HepG2 (cell line): Measurements from ENCODE around the gene VPS54. TPM values are rescaled to one million over a fixed set of nuclear protein-coding genes. Genes with fewer than 3 reads are reported as not detected.

Experiments
- AGO1 ChIP-seq: fragments of 200-400 bp; formaldehyde crosslinking; IDR thresholded peaks from 2 replicates; pipeline ENCODE4 v1.6.1; 2017; ENCODE audit warnings: mild to moderate bottlenecking, low read depth, low read length, moderate library complexity; ENCODE audit not compliant: poor library complexity, severe bottlenecking
- GFI1 ChIP-seq: sonication (generic); formaldehyde crosslinking; IDR thresholded peaks from 2 replicates; pipeline ENCODE4 v1.5.0; 2020; ENCODE audit warnings: missing genetic modification reagents, mild to moderate bottlenecking, borderline replicate concordance
- IRX3 ChIP-seq: sonication (generic); formaldehyde crosslinking; IDR thresholded peaks from 2 replicates; pipeline ENCODE4 v1.8.1; 2023; ENCODE audit warnings: mild to moderate bottlenecking, low read depth, missing genetic modification reagents, borderline replicate concordance
- NFKBIZ ChIP-seq: IDR thresholded peaks from 2 replicates; pipeline ENCODE4 v1.6.1; 2018; ENCODE audit warnings: missing genetic modification reagents, missing compliant biosample characterization
- POLR2G ChIP-seq: fragments of 200-400 bp; formaldehyde crosslinking; IDR thresholded peaks from 2 replicates; pipeline ENCODE4 v1.6.1; 2018; ENCODE audit warnings: mild to moderate bottlenecking, low read depth, low read length, moderate library complexity
- REXO4 ChIP-seq: sonication (generic); formaldehyde crosslinking; IDR thresholded peaks from 2 replicates; pipeline ENCODE4 v1.8.0; 2022; ENCODE audit warnings: missing genetic modification reagents, mild to moderate bottlenecking, borderline replicate concordance
- SMARCE1 ChIP-seq: fragments of 450-650 bp; IDR thresholded peaks from 2 replicates; pipeline ENCODE4 v1.6.1; 2017; ENCODE audit warnings: borderline replicate concordance
- SYNCRIP ChIP-seq: fragments of 200-400 bp; formaldehyde crosslinking; IDR thresholded peaks from 2 replicates; pipeline ENCODE4 v1.6.1; 2018; ENCODE audit warnings: mild to moderate bottlenecking, low read depth, low read length; ENCODE audit not compliant: insufficient read depth
- ZNF737 ChIP-seq: sonication (generic); formaldehyde crosslinking; IDR thresholded peaks from 2 replicates; pipeline ENCODE4 v1.5.0; 2020; ENCODE audit warnings: missing genetic modification reagents, mild to moderate bottlenecking, borderline replicate concordance
- ZNF775 ChIP-seq: sonication (generic); formaldehyde crosslinking; IDR thresholded peaks from 2 replicates; pipeline ENCODE4 v1.4.0; 2020; ENCODE audit warnings: missing genetic modification reagents, mild to moderate bottlenecking, moderate library complexity, borderline replicate concordance
- ZNF792 ChIP-seq: IDR thresholded peaks from 2 replicates; pipeline ENCODE4 v1.6.1; 2016
- polyA plus RNA-seq, 8 experiments: library from polyadenylated mRNA; depleted of rRNA in 3 of 8; stranded (reverse) in 7 of 8; unstranded in 1 of 8; fragments of >200 nt; fragmentation: Illumina TruSeq in 4 of 8; extraction: Trizol in 4 of 8; gene quantifications; 2 replicates each; pipeline versions ENCODE4 v1.2.1 to v1.2.3, GENCODE V29; 2011 to 2016; ENCODE audit warnings: low read depth in 4 of 8, missing spikeins in 1 of 8, mixed read lengths in 1 of 8; ENCODE audit not compliant: insufficient read depth in 1 of 8
- total RNA-seq, 5 experiments: library from RNA; depleted of rRNA; stranded (reverse); fragments of >200 nt; fragmentation: Illumina TruSeq; extraction: Trizol; gene quantifications; 2 replicates each; pipeline ENCODE4 v1.2.3, GENCODE V29; 2016; ENCODE audit warnings: low read depth in 1 of 5
- TF ChIP-seq, protein P1 (sequence below): sonication (generic); formaldehyde crosslinking; IDR thresholded peaks from 2 replicates; pipeline ENCODE4 v1.4.0; 2020; ENCODE audit warnings: missing genetic modification reagents
- TF ChIP-seq, protein P2 (sequence below): sonication (generic); formaldehyde crosslinking; conservative IDR thresholded peaks from 2 replicates; pipeline ENCODE4 v1.4.0; 2020; ENCODE audit warnings: mild to moderate bottlenecking, missing genetic modification reagents, moderate library complexity
- TF ChIP-seq, protein P3 (sequence below): IDR thresholded peaks from 2 replicates; pipeline ENCODE4 v1.6.1; 2018; ENCODE audit warnings: missing genetic modification reagents
- TF ChIP-seq, protein P4 (sequence below): IDR thresholded peaks from 2 replicates; pipeline ENCODE4 v1.6.1; 2016; ENCODE audit warnings: missing compliant biosample characterization, missing genetic modification reagents, borderline replicate concordance
- TF ChIP-seq, protein P5 (sequence below): conservative IDR thresholded peaks from 2 replicates; pipeline ENCODE4 v1.6.1; 2018; ENCODE audit warnings: missing genetic modification reagents
- TF ChIP-seq, protein P6 (sequence below): sonication (generic); formaldehyde crosslinking; IDR thresholded peaks from 2 replicates; pipeline ENCODE4 v1.9.0; 2021; ENCODE audit warnings: missing genetic modification reagents, borderline replicate concordance

The VPS54 gene
- total and polyA plus RNA-seq, 2 of the 13 experiments (the other 11 are each of a cell fraction or from before 2014, with no cell fraction given) = 64.7 to 77.5 TPM

DNA sequence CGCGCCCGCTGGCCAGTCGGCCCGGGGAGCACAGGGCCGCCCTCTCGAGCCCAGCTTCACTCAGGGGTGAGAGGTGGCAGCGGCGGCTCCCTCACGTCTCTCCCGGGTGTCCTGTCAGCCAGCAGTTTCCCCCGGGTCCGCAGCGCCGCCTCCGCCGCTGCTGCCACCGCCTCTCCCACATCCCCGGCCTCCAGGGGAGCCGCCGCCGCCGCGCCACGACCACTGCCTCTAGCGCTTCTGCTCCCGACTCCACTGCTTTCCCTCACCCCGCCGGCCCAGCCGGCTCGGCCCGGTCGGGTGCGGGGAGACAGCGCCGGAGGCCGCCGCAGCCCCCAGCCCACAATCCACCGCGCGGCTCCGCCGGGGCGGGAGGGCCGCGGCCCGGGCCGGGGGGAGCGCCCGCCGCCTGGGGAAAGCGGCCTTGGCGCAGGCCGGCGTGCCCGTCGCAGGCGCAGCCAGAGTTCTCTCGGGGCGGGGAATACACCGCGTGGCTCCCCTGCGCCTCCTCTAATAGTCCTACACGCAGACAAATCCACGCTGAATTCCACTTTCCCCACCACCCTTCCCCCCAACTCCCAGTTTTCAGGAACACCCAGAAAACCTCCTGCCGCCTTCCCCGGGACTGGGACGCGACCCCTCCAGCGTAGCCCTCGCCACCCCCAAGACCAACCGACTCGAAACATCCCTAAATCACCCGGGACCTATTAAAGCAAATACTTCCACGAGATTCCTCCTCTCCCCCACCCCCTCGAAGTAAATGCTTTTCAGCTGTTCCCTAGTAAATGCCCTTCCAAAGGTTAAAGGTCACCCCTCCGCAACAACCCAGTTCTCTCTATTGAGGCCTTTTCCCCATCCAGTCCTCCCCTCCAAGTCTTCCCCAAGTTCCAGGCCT is at the start of gene VPS54 (continued):
- TF ChIP-seq, protein P1, sequence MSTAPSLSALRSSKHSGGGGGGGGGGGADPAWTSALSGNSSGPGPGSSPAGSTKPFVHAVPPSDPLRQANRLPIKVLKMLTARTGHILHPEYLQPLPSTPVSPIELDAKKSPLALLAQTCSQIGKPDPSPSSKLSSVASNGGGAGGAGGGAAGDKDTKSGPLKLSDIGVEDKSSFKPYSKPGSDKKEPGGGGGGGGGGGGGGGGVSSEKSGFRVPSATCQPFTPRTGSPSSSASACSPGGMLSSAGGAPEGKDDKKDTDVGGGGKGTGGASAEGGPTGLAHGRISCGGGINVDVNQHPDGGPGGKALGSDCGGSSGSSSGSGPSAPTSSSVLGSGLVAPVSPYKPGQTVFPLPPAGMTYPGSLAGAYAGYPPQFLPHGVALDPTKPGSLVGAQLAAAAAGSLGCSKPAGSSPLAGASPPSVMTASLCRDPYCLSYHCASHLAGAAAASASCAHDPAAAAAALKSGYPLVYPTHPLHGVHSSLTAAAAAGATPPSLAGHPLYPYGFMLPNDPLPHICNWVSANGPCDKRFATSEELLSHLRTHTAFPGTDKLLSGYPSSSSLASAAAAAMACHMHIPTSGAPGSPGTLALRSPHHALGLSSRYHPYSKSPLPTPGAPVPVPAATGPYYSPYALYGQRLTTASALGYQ = no peak
- TF ChIP-seq, protein P2, sequence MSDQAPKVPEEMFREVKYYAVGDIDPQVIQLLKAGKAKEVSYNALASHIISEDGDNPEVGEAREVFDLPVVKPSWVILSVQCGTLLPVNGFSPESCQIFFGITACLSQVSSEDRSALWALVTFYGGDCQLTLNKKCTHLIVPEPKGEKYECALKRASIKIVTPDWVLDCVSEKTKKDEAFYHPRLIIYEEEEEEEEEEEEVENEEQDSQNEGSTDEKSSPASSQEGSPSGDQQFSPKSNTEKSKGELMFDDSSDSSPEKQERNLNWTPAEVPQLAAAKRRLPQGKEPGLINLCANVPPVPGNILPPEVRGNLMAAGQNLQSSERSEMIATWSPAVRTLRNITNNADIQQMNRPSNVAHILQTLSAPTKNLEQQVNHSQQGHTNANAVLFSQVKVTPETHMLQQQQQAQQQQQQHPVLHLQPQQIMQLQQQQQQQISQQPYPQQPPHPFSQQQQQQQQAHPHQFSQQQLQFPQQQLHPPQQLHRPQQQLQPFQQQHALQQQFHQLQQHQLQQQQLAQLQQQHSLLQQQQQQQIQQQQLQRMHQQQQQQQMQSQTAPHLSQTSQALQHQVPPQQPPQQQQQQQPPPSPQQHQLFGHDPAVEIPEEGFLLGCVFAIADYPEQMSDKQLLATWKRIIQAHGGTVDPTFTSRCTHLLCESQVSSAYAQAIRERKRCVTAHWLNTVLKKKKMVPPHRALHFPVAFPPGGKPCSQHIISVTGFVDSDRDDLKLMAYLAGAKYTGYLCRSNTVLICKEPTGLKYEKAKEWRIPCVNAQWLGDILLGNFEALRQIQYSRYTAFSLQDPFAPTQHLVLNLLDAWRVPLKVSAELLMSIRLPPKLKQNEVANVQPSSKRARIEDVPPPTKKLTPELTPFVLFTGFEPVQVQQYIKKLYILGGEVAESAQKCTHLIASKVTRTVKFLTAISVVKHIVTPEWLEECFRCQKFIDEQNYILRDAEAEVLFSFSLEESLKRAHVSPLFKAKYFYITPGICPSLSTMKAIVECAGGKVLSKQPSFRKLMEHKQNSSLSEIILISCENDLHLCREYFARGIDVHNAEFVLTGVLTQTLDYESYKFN (CRISPR knock-in tag) = peak; percentile 65
- TF ChIP-seq SMARCE1 (no peak), ZNF792 (no peak), REXO4 (no peak), SYNCRIP (no peak), IRX3 (CRISPR knock-in tag) (peak; percentile 94), POLR2G (peak; percentile 89), ZNF775 (CRISPR knock-in tag) (no peak), AGO1 (no peak), ZNF737 (no peak), NFKBIZ (CRISPR knock-in tag) (no peak), GFI1 (peak; percentile 54; the same call in 1 of the 2 replicates)
- TF ChIP-seq, protein P3, sequence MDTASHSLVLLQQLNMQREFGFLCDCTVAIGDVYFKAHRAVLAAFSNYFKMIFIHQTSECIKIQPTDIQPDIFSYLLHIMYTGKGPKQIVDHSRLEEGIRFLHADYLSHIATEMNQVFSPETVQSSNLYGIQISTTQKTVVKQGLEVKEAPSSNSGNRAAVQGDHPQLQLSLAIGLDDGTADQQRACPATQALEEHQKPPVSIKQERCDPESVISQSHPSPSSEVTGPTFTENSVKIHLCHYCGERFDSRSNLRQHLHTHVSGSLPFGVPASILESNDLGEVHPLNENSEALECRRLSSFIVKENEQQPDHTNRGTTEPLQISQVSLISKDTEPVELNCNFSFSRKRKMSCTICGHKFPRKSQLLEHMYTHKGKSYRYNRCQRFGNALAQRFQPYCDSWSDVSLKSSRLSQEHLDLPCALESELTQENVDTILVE = peak; percentile 66
- TF ChIP-seq, protein P4, sequence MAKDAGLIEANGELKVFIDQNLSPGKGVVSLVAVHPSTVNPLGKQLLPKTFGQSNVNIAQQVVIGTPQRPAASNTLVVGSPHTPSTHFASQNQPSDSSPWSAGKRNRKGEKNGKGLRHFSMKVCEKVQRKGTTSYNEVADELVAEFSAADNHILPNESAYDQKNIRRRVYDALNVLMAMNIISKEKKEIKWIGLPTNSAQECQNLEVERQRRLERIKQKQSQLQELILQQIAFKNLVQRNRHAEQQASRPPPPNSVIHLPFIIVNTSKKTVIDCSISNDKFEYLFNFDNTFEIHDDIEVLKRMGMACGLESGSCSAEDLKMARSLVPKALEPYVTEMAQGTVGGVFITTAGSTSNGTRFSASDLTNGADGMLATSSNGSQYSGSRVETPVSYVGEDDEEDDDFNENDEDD (CRISPR knock-in tag) = peak; percentile 32; the same call in 1 of the 2 replicates
- TF ChIP-seq, protein P5, sequence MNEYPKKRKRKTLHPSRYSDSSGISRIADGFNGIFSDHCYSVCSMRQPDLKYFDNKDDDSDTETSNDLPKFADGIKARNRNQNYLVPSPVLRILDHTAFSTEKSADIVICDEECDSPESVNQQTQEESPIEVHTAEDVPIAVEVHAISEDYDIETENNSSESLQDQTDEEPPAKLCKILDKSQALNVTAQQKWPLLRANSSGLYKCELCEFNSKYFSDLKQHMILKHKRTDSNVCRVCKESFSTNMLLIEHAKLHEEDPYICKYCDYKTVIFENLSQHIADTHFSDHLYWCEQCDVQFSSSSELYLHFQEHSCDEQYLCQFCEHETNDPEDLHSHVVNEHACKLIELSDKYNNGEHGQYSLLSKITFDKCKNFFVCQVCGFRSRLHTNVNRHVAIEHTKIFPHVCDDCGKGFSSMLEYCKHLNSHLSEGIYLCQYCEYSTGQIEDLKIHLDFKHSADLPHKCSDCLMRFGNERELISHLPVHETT (CRISPR knock-in tag) = peak; percentile 54
- TF ChIP-seq, protein P6, sequence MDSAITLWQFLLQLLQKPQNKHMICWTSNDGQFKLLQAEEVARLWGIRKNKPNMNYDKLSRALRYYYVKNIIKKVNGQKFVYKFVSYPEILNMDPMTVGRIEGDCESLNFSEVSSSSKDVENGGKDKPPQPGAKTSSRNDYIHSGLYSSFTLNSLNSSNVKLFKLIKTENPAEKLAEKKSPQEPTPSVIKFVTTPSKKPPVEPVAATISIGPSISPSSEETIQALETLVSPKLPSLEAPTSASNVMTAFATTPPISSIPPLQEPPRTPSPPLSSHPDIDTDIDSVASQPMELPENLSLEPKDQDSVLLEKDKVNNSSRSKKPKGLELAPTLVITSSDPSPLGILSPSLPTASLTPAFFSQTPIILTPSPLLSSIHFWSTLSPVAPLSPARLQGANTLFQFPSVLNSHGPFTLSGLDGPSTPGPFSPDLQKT (CRISPR knock-in tag) = no peak
